ENCODE measurements around the gene CDK12.

- TF ChIP-seq CTCF (conservative IDR thresholded peaks at IDR 0.05; ENCODE audit: low read depth, low read length) = no peak
- no peak for TF ChIP-seq EZH2 (IDR thresholded peaks at IDR 0.05; ENCODE audit: low read length, unreplicated experiment)
- TF ChIP-seq EZH2phosphoT487 (IDR thresholded peaks at IDR 0.05; ENCODE audit: borderline replicate concordance, low read length) = no peak
Observed at GRCh38 chr17:39513309-39513708, 52.0 kb downstream of the CDK12 start.

Data from PC-3 (cell line).